ENCODE results near the gene OVOL1.

Gene OVOL1

DNA sequence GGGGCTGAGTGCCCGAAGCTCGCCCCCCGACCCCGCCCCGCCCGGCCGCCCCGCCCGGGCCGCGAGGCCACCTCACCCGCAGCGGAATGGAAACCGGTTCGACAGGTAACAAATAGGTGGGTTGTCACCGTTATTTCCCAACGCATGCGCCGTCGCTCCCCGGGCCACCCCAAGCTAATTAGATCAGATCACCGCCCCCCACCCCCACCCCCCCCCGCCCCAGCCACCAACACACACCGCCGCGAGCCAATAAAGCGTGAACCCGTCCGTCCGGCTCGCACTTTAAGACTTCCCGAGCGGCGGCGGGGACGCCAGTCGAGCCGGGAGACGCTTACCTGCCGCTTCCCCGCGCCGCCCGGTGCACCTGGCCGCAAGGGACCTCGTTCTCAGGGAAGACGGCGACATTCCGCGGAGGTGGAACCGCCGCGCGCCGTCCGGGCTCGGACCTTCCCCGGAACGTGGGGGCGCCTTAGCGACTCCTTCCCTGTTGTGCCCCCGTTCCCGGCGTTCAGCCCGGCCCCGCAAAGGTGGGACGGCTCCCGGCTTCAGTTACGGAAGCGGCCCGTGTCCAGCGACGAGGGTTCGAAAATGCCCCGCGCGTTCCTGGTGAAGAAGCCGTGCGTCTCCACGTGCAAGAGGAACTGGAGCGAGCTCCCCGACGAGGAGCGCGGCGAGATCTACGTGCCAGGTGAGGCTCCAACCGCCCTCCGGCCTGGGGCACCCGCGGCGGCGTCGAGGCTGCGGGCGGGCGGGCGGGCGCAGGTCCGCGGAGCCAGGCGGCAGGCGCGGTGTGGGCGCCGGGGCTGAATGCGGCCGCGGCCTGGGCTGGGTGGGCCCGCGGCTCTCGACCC lies at the start of gene OVOL1:
Gene OVOL1, plus strand, starts transcription at position 278 of the 851 bp plus-strand sequence. Its CDS starts 311 bp downstream, at position 589.
- no peak within 1 kb of the TSS for H3K27ac ChIP-seq
- no peak for DNase-seq
- H3K36me3 ChIP-seq, result no peaks in the 10 kb centered on the region
- peaks cover 10 to 63% of the 10 kb centered on the region in 2 donors for H3K27me3 ChIP-seq
- TF ChIP-seq, protein P1, sequence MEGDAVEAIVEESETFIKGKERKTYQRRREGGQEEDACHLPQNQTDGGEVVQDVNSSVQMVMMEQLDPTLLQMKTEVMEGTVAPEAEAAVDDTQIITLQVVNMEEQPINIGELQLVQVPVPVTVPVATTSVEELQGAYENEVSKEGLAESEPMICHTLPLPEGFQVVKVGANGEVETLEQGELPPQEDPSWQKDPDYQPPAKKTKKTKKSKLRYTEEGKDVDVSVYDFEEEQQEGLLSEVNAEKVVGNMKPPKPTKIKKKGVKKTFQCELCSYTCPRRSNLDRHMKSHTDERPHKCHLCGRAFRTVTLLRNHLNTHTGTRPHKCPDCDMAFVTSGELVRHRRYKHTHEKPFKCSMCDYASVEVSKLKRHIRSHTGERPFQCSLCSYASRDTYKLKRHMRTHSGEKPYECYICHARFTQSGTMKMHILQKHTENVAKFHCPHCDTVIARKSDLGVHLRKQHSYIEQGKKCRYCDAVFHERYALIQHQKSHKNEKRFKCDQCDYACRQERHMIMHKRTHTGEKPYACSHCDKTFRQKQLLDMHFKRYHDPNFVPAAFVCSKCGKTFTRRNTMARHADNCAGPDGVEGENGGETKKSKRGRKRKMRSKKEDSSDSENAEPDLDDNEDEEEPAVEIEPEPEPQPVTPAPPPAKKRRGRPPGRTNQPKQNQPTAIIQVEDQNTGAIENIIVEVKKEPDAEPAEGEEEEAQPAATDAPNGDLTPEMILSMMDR (IDR thresholded peaks at IDR 0.05), result no peak
- peaks cover 0 to 40% (median 23%) of the 10 kb centered on the region in 4 donors for H3K4me1 ChIP-seq
- intact Hi-C loops (cut with DNase I; ENCODE audit: low total_unique reads), result no loop called here
- peak within 1 kb of the TSS in 1 of 2 donors; percentile 40 for H3K4me3 ChIP-seq
- H3K9me3 ChIP-seq, result no peaks in the 10 kb centered on the region

DNA sequence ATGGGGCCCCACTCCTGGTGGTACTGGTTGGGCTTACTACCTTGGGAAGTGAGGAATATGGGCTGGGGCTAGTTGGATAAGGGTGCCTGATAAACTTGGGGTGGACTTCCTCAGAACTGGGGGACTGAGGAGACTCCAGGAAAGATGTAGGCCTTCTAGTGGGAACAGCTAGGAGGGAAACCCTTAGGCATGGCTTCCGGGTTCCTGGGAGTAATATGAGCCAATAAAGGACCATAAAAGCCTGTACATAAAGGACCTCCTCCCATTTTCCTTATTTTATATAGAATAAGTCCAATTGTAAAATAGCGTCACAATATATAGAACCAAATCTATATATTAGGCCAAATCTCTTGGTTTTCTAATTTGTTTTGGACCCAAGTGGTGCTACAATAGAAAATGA lies 47.8 kb upstream of the OVOL1 start:
- DNase-seq, result no peak
- TF ChIP-seq, protein P1 (IDR thresholded peaks at IDR 0.05), result no peak
- H3K4me1 ChIP-seq, result no peaks in the 10 kb centered on the region

DNA sequence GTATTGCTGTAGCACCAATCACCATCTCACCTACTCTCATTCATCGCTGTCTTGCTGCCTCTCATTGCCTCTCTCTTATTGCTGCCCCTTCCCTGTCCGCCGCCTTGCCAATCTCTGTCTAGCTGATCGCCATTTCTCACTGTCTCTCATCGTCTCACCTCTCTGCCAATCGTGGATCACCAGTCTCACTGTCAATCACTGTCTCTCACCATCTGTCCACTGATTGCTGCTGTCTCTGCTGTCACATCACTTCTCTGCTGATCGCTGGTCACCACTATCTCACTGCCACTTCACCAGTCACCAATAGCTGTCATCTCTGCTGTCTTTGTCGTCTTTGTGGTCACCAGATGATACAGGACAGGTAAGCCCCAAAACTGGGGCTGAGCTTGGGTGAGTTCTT lies 45.7 kb upstream of the OVOL1 start:
- H3K4me3 ChIP-seq, result no peak overlapping the region
- no peaks in the 10 kb centered on the region for H3K36me3 ChIP-seq
- H3K4me1 ChIP-seq, result no peaks in the 10 kb centered on the region
- DNase-seq, result no peak
- H3K27me3 ChIP-seq, result no peaks in the 10 kb centered on the region
- H3K27ac ChIP-seq, result no peak overlapping the region
- TF ChIP-seq, protein P1 (IDR thresholded peaks at IDR 0.05), result no peak
- no peaks in the 10 kb centered on the region for H3K9me3 ChIP-seq
- intact Hi-C loops (cut with DNase I; ENCODE audit: low total_unique reads), result no loop called here

More for the DNA sequence above, 47.8 kb upstream of the OVOL1 start:
- intact Hi-C loops (cut with DNase I; ENCODE audit: low total_unique reads), result no loop called here
- Histone ChIP-seq H3K4me3 (no peak overlapping the region), H3K9me3 (no peaks in the 10 kb centered on the region), H3K27ac (no peak overlapping the region), H3K27me3 (no peaks in the 10 kb centered on the region), H3K36me3 (no peaks in the 10 kb centered on the region)

DNA sequence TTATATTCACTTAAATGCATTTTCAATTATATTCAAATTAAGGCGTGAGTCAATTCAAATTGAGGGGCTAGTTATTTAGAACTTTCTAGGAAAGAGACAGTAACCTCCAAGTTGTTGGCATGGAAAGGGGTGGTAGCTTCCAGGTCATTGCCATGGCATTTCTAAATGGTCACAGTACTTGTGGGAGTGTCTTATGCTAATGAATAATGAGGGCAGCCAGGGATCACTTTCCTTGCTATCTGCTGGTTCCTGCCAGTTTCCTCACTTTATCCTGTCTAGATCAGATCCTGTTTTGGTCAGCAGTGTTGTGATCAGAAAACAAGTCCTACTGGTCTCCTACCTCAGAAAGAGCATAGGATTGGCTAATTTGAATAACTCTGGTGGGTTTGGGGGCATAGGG lies 44.5 kb upstream of the OVOL1 start:
- DNase-seq, result no peak
- H3K36me3 ChIP-seq, result no peaks in the 10 kb centered on the region
- TF ChIP-seq, protein P1 (IDR thresholded peaks at IDR 0.05), result no peak
- intact Hi-C loops (cut with DNase I; ENCODE audit: low total_unique reads), result no loop called here
- no peaks in the 10 kb centered on the region for H3K4me1 ChIP-seq
- no peak overlapping the region for H3K27ac ChIP-seq
- H3K27me3 ChIP-seq, result no peaks in the 10 kb centered on the region
- no peak overlapping the region for H3K4me3 ChIP-seq
- no peaks in the 10 kb centered on the region for H3K9me3 ChIP-seq

DNA sequence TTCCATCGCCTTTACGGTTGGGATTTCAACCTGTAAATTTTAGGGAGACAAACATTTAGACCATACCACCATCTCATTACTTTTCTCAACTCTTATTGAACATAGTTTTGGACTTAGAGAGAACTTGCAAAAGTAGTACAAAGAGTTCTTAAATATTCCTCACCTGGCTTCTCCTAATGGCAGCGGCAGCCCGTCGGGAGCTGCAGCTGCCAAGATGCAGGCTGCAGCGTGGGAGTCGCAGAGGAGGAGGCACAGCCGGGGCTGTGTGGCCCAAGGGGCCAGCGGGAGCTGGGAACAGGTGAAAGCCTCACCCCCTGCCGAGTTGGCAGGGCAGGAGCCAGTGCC lies 43.2 kb upstream of the OVOL1 start:
- intact Hi-C loops (cut with DNase I; ENCODE audit: low total_unique reads), result no loop called here
- no peak for DNase-seq

More for the DNA sequence above, 43.2 kb upstream of the OVOL1 start:
- TF ChIP-seq, protein P1 (IDR thresholded peaks at IDR 0.05), result no peak
- Histone ChIP-seq H3K4me3 (no peak overlapping the region), H3K36me3 (no peaks in the 10 kb centered on the region), H3K27ac (no peak overlapping the region), H3K9me3 (no peaks in the 10 kb centered on the region), H3K27me3 (no peaks in the 10 kb centered on the region), H3K4me1 (no peaks in the 10 kb centered on the region)

Measured in tibial artery (tissue), 4 donors.